ENCODE measurements around the gene ZNF740.

DNA sequence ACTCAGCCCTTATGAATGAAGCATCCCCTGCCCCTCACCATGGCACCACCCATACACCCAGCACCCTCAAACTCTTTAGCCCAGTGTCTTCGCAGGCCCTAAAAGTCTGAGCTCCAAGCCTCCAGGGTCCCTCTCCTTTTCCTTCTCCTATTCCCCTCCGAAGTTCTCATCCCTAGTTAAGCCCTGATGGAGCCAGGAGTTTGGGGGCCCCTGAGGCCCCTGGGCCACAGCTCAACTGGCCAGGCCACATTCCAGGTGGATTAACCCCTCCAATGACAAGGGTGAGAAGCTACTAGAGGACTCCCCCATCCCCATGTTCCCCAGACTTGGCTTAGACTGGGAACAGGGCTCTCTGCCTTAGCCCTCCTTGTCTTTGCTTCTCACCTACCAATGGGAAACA, 48.9 kb downstream of the ZNF740 start:
- no peak for TF ChIP-seq POLR2A (IDR thresholded peaks at IDR 0.05; ENCODE audit: low read depth, low read length)
- no peak for TF ChIP-seq POLR2AphosphoS5 (IDR thresholded peaks at IDR 0.05; ENCODE audit: low read depth, low read length)
- TF ChIP-seq TAF1 (IDR thresholded peaks at IDR 0.05; ENCODE audit: borderline replicate concordance, low read depth, low read length), result no peak

All from GM12892 (cell line).